Neural progenitor cell (in vitro differentiated cells): ENCODE data around the gene CASR.
"Not testable (repeated sequence)": the region's sequence is repeated elsewhere in the genome, so short reads cannot be mapped to it uniquely, and the experiment has no call there.

Experiments
- EZH2 ChIP-seq: fragments of 200-600 bp; sonication (generic); IDR thresholded peaks from 2 replicates; pipeline ENCODE4 v1.6.1; 2017; ENCODE audit warnings: antibody characterized with exemption, mild to moderate bottlenecking, moderate library complexity
- EZH2phosphoT487 ChIP-seq: fragments of 200-600 bp; sonication (generic); IDR thresholded peaks from 2 replicates; pipeline ENCODE4 v1.6.1; 2017; ENCODE audit warnings: antibody characterized with exemption
- TF ChIP-seq, protein P1 (sequence below): fragments of 200-600 bp; sonication (generic); IDR thresholded peaks from 2 replicates; pipeline ENCODE4 v1.5.1; 2017; ENCODE audit warnings: antibody characterized with exemption, mild to moderate bottlenecking

DNA sequence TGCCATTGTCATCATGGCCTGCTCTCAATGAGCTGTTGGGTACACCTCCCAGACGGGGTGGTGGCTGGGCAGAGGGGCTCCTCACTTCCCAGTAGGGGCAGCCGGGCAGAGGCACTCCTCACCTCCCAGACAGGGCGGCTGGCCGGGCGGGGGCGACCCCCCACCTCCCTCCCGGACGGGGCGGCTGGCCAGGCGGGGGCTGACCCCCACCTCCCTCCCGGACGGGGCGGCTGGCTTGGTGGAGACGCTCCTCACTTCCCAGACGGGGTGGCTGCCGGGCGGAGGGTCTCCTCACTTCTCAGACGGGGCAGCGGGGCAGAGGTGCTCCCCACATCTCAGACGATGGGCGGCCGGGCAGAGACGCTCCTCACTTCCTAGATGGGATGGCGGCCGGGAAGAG, 18.0 kb downstream of the CASR start:
- TF ChIP-seq, protein P1, sequence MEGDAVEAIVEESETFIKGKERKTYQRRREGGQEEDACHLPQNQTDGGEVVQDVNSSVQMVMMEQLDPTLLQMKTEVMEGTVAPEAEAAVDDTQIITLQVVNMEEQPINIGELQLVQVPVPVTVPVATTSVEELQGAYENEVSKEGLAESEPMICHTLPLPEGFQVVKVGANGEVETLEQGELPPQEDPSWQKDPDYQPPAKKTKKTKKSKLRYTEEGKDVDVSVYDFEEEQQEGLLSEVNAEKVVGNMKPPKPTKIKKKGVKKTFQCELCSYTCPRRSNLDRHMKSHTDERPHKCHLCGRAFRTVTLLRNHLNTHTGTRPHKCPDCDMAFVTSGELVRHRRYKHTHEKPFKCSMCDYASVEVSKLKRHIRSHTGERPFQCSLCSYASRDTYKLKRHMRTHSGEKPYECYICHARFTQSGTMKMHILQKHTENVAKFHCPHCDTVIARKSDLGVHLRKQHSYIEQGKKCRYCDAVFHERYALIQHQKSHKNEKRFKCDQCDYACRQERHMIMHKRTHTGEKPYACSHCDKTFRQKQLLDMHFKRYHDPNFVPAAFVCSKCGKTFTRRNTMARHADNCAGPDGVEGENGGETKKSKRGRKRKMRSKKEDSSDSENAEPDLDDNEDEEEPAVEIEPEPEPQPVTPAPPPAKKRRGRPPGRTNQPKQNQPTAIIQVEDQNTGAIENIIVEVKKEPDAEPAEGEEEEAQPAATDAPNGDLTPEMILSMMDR, result not testable (repeated sequence)
- not testable (repeated sequence) for TF ChIP-seq EZH2, EZH2phosphoT487
